GM12864 (cell line): ENCODE measurements around the gene ACMSD.

ENCODE experiments used
- DNase-seq: peaks from one replicate; pipeline ENCODE4 v3.0.0-alpha.2; 2011; ENCODE audit warnings: low read depth
- H3K4me3 ChIP-seq: 2 replicates; pipeline ENCODE4 v1.5.1; 2011; ENCODE audit warnings: mild to moderate bottlenecking, low read depth, low read length, control low read depth
- CTCF ChIP-seq: IDR thresholded peaks from 2 replicates; pipeline ENCODE4 v1.5.1; 2011; ENCODE audit warnings: low read depth, mild to moderate bottlenecking, moderate library complexity, low read length, control low read depth, inconsistent platforms; ENCODE audit errors: missing control alignments

ACMSD gene

GRCh38 chr2:134863446-134863845 lies 25.0 kb downstream of the ACMSD start:
- H3K4me3 ChIP-seq, result no peak overlapping the region
- TF ChIP-seq CTCF, result no peak
- DNase-seq, result no peak

GRCh38 chr2:134865067-134865787 lies 26.8 kb downstream of the ACMSD start:
- no peak for DNase-seq
- no peak overlapping the region for H3K4me3 ChIP-seq
- TF ChIP-seq CTCF, result no peak

DNA sequence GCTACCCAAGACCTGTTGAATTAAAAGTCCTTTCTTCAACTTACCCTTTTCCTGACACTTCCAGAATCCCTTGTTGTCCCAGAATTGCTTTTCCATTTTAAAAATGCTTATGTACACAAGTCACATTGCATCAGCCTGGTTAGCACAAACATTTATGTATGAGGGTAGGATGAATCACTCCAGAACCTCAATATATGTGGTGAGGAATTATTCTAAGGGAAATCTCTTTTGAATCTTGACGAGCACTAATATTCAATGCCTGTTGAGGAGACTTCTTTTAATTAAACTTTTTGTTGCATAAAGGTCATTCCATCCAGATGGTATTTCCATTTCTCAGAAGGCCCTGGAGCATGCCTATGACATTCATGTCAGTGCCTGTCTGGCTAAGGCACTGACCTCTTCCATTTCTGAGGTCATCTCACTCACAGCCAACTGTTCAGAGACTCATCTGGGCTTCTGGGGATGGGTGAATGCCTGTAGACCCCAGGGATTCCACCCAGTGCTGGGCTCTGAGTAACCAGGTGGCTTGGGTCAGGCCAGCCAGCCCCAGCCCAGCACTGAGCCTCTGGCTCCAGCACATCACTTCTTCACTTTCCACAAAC lies 28.2 kb downstream of the ACMSD start:
- no peak for TF ChIP-seq CTCF
- no peak for DNase-seq
- H3K4me3 ChIP-seq, result no peak overlapping the region

GRCh38 chr2:134869946-134870736 lies 31.7 kb downstream of the ACMSD start:
- TF ChIP-seq CTCF, result no peak
- DNase-seq, result no peak

GRCh38 chr2:134873152-134873551 lies 34.7 kb downstream of the ACMSD start:
- no peak for TF ChIP-seq CTCF
- no peak for DNase-seq
- H3K4me3 ChIP-seq, result no peak overlapping the region

More at GRCh38 chr2:134869946-134870736, 31.7 kb downstream of the ACMSD start:
- H3K4me3 ChIP-seq, result no peak overlapping the region

GRCh38 chr2:134875309-134875708 lies 36.9 kb downstream of the ACMSD start:
- DNase-seq, result no peak
- TF ChIP-seq CTCF, result no peak
- H3K4me3 ChIP-seq, result no peak overlapping the region
